HepG2 (cell line): ENCODE results near the gene CES3. TPM values are rescaled to one million over a fixed set of nuclear protein-coding genes. Genes with fewer than 3 reads are reported as not detected.

ENCODE experiments used
- BHLHE40 ChIP-seq: IDR thresholded peaks from 2 replicates; pipeline ENCODE4 v1.6.1; 2011; ENCODE audit warnings: low read length, improper control_type of control experiment
- BRF2 ChIP-seq: sonication (generic); formaldehyde crosslinking; IDR thresholded peaks from 2 replicates; pipeline ENCODE4 v1.8.1; 2022; ENCODE audit warnings: mild to moderate bottlenecking, missing genetic modification reagents
- CBX5 ChIP-seq: sonication (generic); formaldehyde crosslinking; IDR thresholded peaks from 2 replicates; pipeline ENCODE4 v1.4.0; 2020; ENCODE audit warnings: missing genetic modification reagents, borderline replicate concordance
- CERS6 ChIP-seq: sonication (generic); formaldehyde crosslinking; IDR thresholded peaks from 2 replicates; pipeline ENCODE4 v1.5.0; 2020; ENCODE audit warnings: missing genetic modification reagents
- CSRNP2 ChIP-seq: sonication (generic); formaldehyde crosslinking; conservative IDR thresholded peaks from 2 replicates; pipeline ENCODE4 v1.8.0; 2022; ENCODE audit warnings: low read depth, missing genetic modification reagents
- ETV5 ChIP-seq: IDR thresholded peaks from 2 replicates; pipeline ENCODE4 v1.6.1; 2018; ENCODE audit warnings: missing biosample characterization, missing genetic modification reagents, inconsistent platforms, borderline replicate concordance
- FUBP1 ChIP-seq: sonication (generic); formaldehyde crosslinking; IDR thresholded peaks from 2 replicates; pipeline ENCODE4 v1.5.1; 2020; ENCODE audit warnings: missing genetic modification reagents, mild to moderate bottlenecking, borderline replicate concordance
- KLF16 ChIP-seq, 2 experiments: sonication (generic) in 1 of 2; formaldehyde crosslinking in 1 of 2; IDR thresholded peaks; 2 replicates each; pipeline versions ENCODE4 v1.6.1 to v1.8.0; 2016 to 2023; ENCODE audit warnings: missing genetic modification reagents in 2 of 2, missing compliant biosample characterization in 1 of 2
- NFRKB ChIP-seq: fragments of 450-650 bp; IDR thresholded peaks from 2 replicates; pipeline ENCODE4 v1.6.1; 2017
- SIN3A ChIP-seq: IDR thresholded peaks from 2 replicates; pipeline ENCODE4 v1.6.1; 2011; ENCODE audit warnings: low read depth, mild to moderate bottlenecking, control low read depth, low read length, borderline replicate concordance
- SP4 ChIP-seq: sonication (generic); formaldehyde crosslinking; IDR thresholded peaks from 2 replicates; pipeline ENCODE4 v1.8.1; 2023; ENCODE audit warnings: mild to moderate bottlenecking, missing genetic modification reagents
- YEATS4 ChIP-seq: sonication (generic); formaldehyde crosslinking; IDR thresholded peaks from 2 replicates; pipeline ENCODE4 v1.4.0; 2020; ENCODE audit warnings: missing genetic modification reagents, borderline replicate concordance
- ZHX1 ChIP-seq: sonication (generic); formaldehyde crosslinking; IDR thresholded peaks from 2 replicates; pipeline ENCODE4 v1.8.1; 2022; ENCODE audit warnings: low read depth, mild to moderate bottlenecking, missing genetic modification reagents
- ZNF10 ChIP-seq: sonication (generic); formaldehyde crosslinking; IDR thresholded peaks from 2 replicates; pipeline ENCODE4 v1.4.0; 2020; ENCODE audit warnings: mild to moderate bottlenecking, low read depth, missing genetic modification reagents, borderline replicate concordance
- ZNF331 ChIP-seq: sonication (generic); formaldehyde crosslinking; IDR thresholded peaks from 2 replicates; pipeline ENCODE4 v1.4.0; 2020; ENCODE audit warnings: missing genetic modification reagents
- ZNF333 ChIP-seq: sonication (generic); formaldehyde crosslinking; IDR thresholded peaks from 2 replicates; pipeline ENCODE4 v1.4.0; 2020; ENCODE audit warnings: mild to moderate bottlenecking, missing genetic modification reagents, borderline replicate concordance
- ZNF343 ChIP-seq: sonication (generic); formaldehyde crosslinking; IDR thresholded peaks from 2 replicates; pipeline ENCODE4 v1.4.0; 2020; ENCODE audit warnings: mild to moderate bottlenecking, missing genetic modification reagents
- ZNF383 ChIP-seq: sonication (generic); formaldehyde crosslinking; IDR thresholded peaks from 2 replicates; pipeline ENCODE4 v1.4.0; 2020; ENCODE audit warnings: missing genetic modification reagents, mild to moderate bottlenecking, borderline replicate concordance
- ZNF468 ChIP-seq: sonication (generic); formaldehyde crosslinking; IDR thresholded peaks from 2 replicates; pipeline ENCODE4 v1.8.0; 2022; ENCODE audit warnings: mild to moderate bottlenecking, moderate library complexity, missing genetic modification reagents
- ZNF572 ChIP-seq: sonication (generic); formaldehyde crosslinking; IDR thresholded peaks from 2 replicates; pipeline ENCODE4 v1.5.1; 2020; ENCODE audit warnings: mild to moderate bottlenecking, missing genetic modification reagents
- ZNF749 ChIP-seq: sonication (generic); formaldehyde crosslinking; IDR thresholded peaks from 2 replicates; pipeline ENCODE4 v1.8.0; 2022; ENCODE audit warnings: mild to moderate bottlenecking, missing genetic modification reagents, moderate library complexity, borderline replicate concordance
- ZNF766 ChIP-seq: sonication (generic); formaldehyde crosslinking; IDR thresholded peaks from 2 replicates; pipeline ENCODE4 v1.5.0; 2020; ENCODE audit warnings: missing genetic modification reagents, borderline replicate concordance
- ZNF772 ChIP-seq: sonication (generic); formaldehyde crosslinking; IDR thresholded peaks from 2 replicates; pipeline ENCODE4 v1.5.0; 2020; ENCODE audit warnings: mild to moderate bottlenecking, missing genetic modification reagents
- polyA plus RNA-seq, 8 experiments: library from polyadenylated mRNA; depleted of rRNA in 3 of 8; stranded (reverse) in 7 of 8; unstranded in 1 of 8; fragments of >200 nt; fragmentation: Illumina TruSeq in 4 of 8; extraction: Trizol in 4 of 8; gene quantifications; 2 replicates each; pipeline versions ENCODE4 v1.2.1 to v1.2.3, GENCODE V29; 2011 to 2016; ENCODE audit warnings: low read depth in 4 of 8, missing spikeins in 1 of 8, mixed read lengths in 1 of 8; ENCODE audit not compliant: insufficient read depth in 1 of 8
- total RNA-seq, 5 experiments: library from RNA; depleted of rRNA; stranded (reverse); fragments of >200 nt; fragmentation: Illumina TruSeq; extraction: Trizol; gene quantifications; 2 replicates each; pipeline ENCODE4 v1.2.3, GENCODE V29; 2016; ENCODE audit warnings: low read depth in 1 of 5

CES3 gene
- total and polyA plus RNA-seq, 2 of the 13 experiments (the other 11 are each of a cell fraction or from before 2014, with no cell fraction given), result 6.6 to 17.4 TPM

GRCh38 chr16:66954097-66954659 is 6.9 kb upstream of the CES3 start (continued):
- TF ChIP-seq ZNF383 (no peak), CBX5 (CRISPR knock-in tag) (no peak), ETV5 (CRISPR knock-in tag) (no peak), SP4 (no peak; the same call in 1 of the 2 replicates), FUBP1 (CRISPR knock-in tag) (no peak), CERS6 (CRISPR knock-in tag) (no peak), ZNF333 (CRISPR knock-in tag) (no peak), ZHX1 (CRISPR knock-in tag) (no peak), ZNF772 (CRISPR knock-in tag) (no peak), ZNF10 (CRISPR knock-in tag) (no peak), CSRNP2 (no peak), SIN3A (no peak), ZNF343 (CRISPR knock-in tag) (no peak), BRF2 (CRISPR knock-in tag) (no peak), NFRKB (no peak), BHLHE40 (no peak), ZNF749 (CRISPR knock-in tag) (no peak), YEATS4 (no peak), ZNF572 (CRISPR knock-in tag) (no peak), ZNF468 (CRISPR knock-in tag) (no peak), ZNF331 (CRISPR knock-in tag) (peak; percentile 78), ZNF766 (CRISPR knock-in tag) (no peak), KLF16 (CRISPR knock-in tag; IDR thresholded peaks at IDR 0.05) (peak in 1 of 2 experiments; percentile 38; a peak in 1 of 4 replicates)
